Hepatocyte (in vitro differentiated cells): ENCODE data around the gene FUOM. TPM values are rescaled to one million over a fixed set of nuclear protein-coding genes. Genes with fewer than 3 reads are reported as not detected.

ENCODE experiments used
- DNase-seq: peaks from one replicate; pipeline ENCODE4 v3.0.0-alpha.2; 2016; ENCODE audit warnings: low spot score
- H2AFZ ChIP-seq: fragments of 200-600 bp; sonication (generic); 2 replicates; pipeline ENCODE4 v1.6.0; 2016; ENCODE audit warnings: antibody characterized with exemption, mild to moderate bottlenecking
- H3K27ac ChIP-seq: fragments of 200-600 bp; sonication (generic); 2 replicates; pipeline ENCODE4 v1.5.1; 2016; ENCODE audit warnings: mild to moderate bottlenecking
- H3K27me3 ChIP-seq: fragments of 200-600 bp; sonication (generic); 2 replicates; pipeline ENCODE4 v1.6.1; 2016
- H3K36me3 ChIP-seq: fragments of 200-600 bp; sonication (generic); replicated peaks from 2 replicates; pipeline ENCODE4 v1.5.1; 2016; ENCODE audit warnings: low read depth; ENCODE audit not compliant: insufficient read depth
- H3K4me1 ChIP-seq: fragments of 200-600 bp; sonication (generic); 2 replicates; pipeline ENCODE4 v1.5.1; 2016; ENCODE audit warnings: mild to moderate bottlenecking, moderate library complexity; ENCODE audit not compliant: insufficient read depth
- H3K4me2 ChIP-seq: fragments of 200-600 bp; sonication (generic); 2 replicates; pipeline ENCODE4 v1.6.0; 2016
- H3K4me3 ChIP-seq: fragments of 200-600 bp; sonication (generic); 2 replicates; pipeline ENCODE4 v1.5.1; 2016; ENCODE audit warnings: mild to moderate bottlenecking
- H3K79me2 ChIP-seq: fragments of 200-600 bp; sonication (generic); 2 replicates; pipeline ENCODE4 v1.6.0; 2017; ENCODE audit warnings: mild to moderate bottlenecking
- H3K9me2 ChIP-seq: fragments of 200-600 bp; sonication (generic); replicated peaks from 2 replicates; pipeline ENCODE4 v1.6.0; 2017; ENCODE audit warnings: mild to moderate bottlenecking; ENCODE audit not compliant: insufficient read depth
- H3K9me3 ChIP-seq: fragments of 200-600 bp; sonication (generic); 2 replicates; pipeline ENCODE4 v1.5.1; 2016; ENCODE audit warnings: low read depth, mild to moderate bottlenecking
- H4K20me1 ChIP-seq: fragments of 200-600 bp; sonication (generic); 2 replicates; pipeline ENCODE4 v1.6.0; 2016; ENCODE audit warnings: mild to moderate bottlenecking; ENCODE audit not compliant: insufficient read depth, poor library complexity, severe bottlenecking
- CTCF ChIP-seq: fragments of 200-600 bp; sonication (generic); IDR thresholded peaks from 2 replicates; pipeline ENCODE4 v1.5.1; 2016; ENCODE audit warnings: antibody characterized with exemption, mild to moderate bottlenecking; ENCODE audit not compliant: poor library complexity
- EZH2 ChIP-seq: fragments of 200-600 bp; sonication (generic); IDR thresholded peaks from 2 replicates; pipeline ENCODE4 v1.6.1; 2016; ENCODE audit warnings: antibody characterized with exemption, mild to moderate bottlenecking, borderline replicate concordance
- EZH2phosphoT487 ChIP-seq: fragments of 200-600 bp; sonication (generic); IDR thresholded peaks from one replicate; pipeline ENCODE4 v1.6.1; 2018; ENCODE audit warnings: antibody characterized with exemption, mild to moderate bottlenecking, low read depth, moderate library complexity; ENCODE audit not compliant: unreplicated experiment, severe bottlenecking
- WGBS: methylation state at CpG from one replicate; pipeline ENCODE4 v1.1.6; 2016; ENCODE audit warnings: low lambda C conversion rate; ENCODE audit errors: missing lambda C conversion rate; 5-methylcytosine and 5-hydroxymethylcytosine counted together
- polyA plus RNA-seq: library from polyadenylated mRNA; unstranded; fragments of >200 nt; fragmentation: Nextera tagmentation; extraction: Ambion mirVana; gene quantifications from 2 replicates; pipeline ENCODE4 v1.2.1, GENCODE V29; 2016
- total RNA-seq: library from RNA; depleted of rRNA; stranded (reverse); fragments of >200 nt; gene quantifications from 2 replicates; pipeline ENCODE4 v1.2.3, GENCODE V29; 2014

FUOM gene
- total RNA-seq (17.3 and 34.6 TPM in 2 replicates), polyA plus RNA-seq (31.1 and 35.0 TPM in 2 replicates)

- H3K4me3 ChIP-seq = peak within 1 kb of the TSS; percentile 39
- no peaks in the 10 kb centered on the region for H3K36me3 ChIP-seq
- peaks cover 21% of the 10 kb centered on the region for H3K4me1 ChIP-seq
- H2AFZ ChIP-seq = peak within 1 kb of the TSS; percentile 98
- H3K27me3 ChIP-seq = no peaks in the 10 kb centered on the region
- WGBS = 6% methylated on average over 36 of the region's 83 CpGs
- H3K79me2 ChIP-seq = no peaks in the 10 kb centered on the region
- no peaks in the 10 kb centered on the region for H3K9me2 ChIP-seq
- H4K20me1 ChIP-seq = no peaks in the 10 kb centered on the region
- TF ChIP-seq CTCF (no peak), EZH2phosphoT487 (no peak), EZH2 (no peak)
- H3K9me3 ChIP-seq = no peaks in the 10 kb centered on the region
- peak within 1 kb of the TSS; percentile 95 for H3K4me2 ChIP-seq
- DNase-seq = peak; percentile 75
- peak within 1 kb of the TSS; percentile 71 for H3K27ac ChIP-seq
These were observed at the start of gene FUOM for GRCh38 chr10:133357285-133358161. FUOM (minus strand) TSS chr10:133358019; CDS start chr10:133358007, 12 bp downstream.

GRCh38 chr10:133405844-133406527 is 48.2 kb upstream of the FUOM start:
- Histone ChIP-seq H3K9me3 (peaks cover 4% of the 10 kb centered on the region), H3K4me2 (no peak overlapping the region), H3K9me2 (no peaks in the 10 kb centered on the region), H3K4me1 (no peaks in the 10 kb centered on the region), H3K27me3 (no peaks in the 10 kb centered on the region), H3K4me3 (no peak overlapping the region), H3K36me3 (peaks cover 9% of the 10 kb centered on the region), H4K20me1 (no peaks in the 10 kb centered on the region), H2AFZ (no peak overlapping the region), H3K79me2 (peaks cover 70% of the 10 kb centered on the region), H3K27ac (no peak overlapping the region)
- DNase-seq = no peak
- WGBS = 98% methylated on average over 8 of the region's 8 CpGs
- no peak for TF ChIP-seq CTCF
- TF ChIP-seq EZH2phosphoT487 = no peak
- no peak for TF ChIP-seq EZH2

GRCh38 chr10:133405272-133405671 is 47.5 kb upstream of the FUOM start:
- no peaks in the 10 kb centered on the region for H3K4me1 ChIP-seq
- H3K4me2 ChIP-seq = no peak overlapping the region
- H3K4me3 ChIP-seq = no peak overlapping the region
- no peak overlapping the region for H2AFZ ChIP-seq
- H3K9me2 ChIP-seq = no peaks in the 10 kb centered on the region
- H3K27me3 ChIP-seq = no peaks in the 10 kb centered on the region
- peaks cover 64% of the 10 kb centered on the region for H3K79me2 ChIP-seq
- 79% methylated on average over 2 of the region's 2 CpGs for WGBS
- no peak for DNase-seq
- peaks cover 7% of the 10 kb centered on the region for H3K36me3 ChIP-seq
- no peaks in the 10 kb centered on the region for H4K20me1 ChIP-seq
- H3K9me3 ChIP-seq = no peaks in the 10 kb centered on the region
- TF ChIP-seq EZH2phosphoT487 (no peak), EZH2 (no peak), CTCF (no peak)
- H3K27ac ChIP-seq = no peak overlapping the region
